ENCODE data around the gene KRT1.
"Not testable (repeated sequence)": the region's sequence is repeated elsewhere in the genome, so short reads cannot be mapped to it uniquely, and the experiment has no call there.

The KRT1 gene

GRCh38 chr12:52680363-52680762, at the start of gene KRT1:
Gene KRT1 (minus strand): TSS chr12:52680407. CDS start chr12:52680348, 59 bp downstream.
- DNase-seq: no peak

GRCh38 chr12:52729147-52729546, 48.9 kb upstream of the KRT1 start:
- no peak for DNase-seq

- no peak for DNase-seq
Observed at GRCh38 chr12:52728374-52728773, 48.2 kb upstream of the KRT1 start.

GRCh38 chr12:52727037-52727436, 46.8 kb upstream of the KRT1 start:
- no peak for DNase-seq

GRCh38 chr12:52726451-52726850, 46.2 kb upstream of the KRT1 start:
- DNase-seq: no peak

GRCh38 chr12:52724384-52724783, 44.2 kb upstream of the KRT1 start:
- DNase-seq: no peak

- no peak for DNase-seq
Observed at GRCh38 chr12:52722680-52723079, 42.5 kb upstream of the KRT1 start.

GRCh38 chr12:52721838-52722470, 41.7 kb upstream of the KRT1 start:
- DNase-seq: no peak

- DNase-seq: no peak
Observed at GRCh38 chr12:52720365-52720886, 40.2 kb upstream of the KRT1 start.

- no peak for DNase-seq
Observed at GRCh38 chr12:52716061-52716460, 35.9 kb upstream of the KRT1 start.

GRCh38 chr12:52715416-52715815, 35.2 kb upstream of the KRT1 start:
- DNase-seq: no peak

GRCh38 chr12:52714887-52715281, 34.7 kb upstream of the KRT1 start:
- no peak for DNase-seq

- DNase-seq: no peak
Observed at GRCh38 chr12:52713960-52714886, 34.0 kb upstream of the KRT1 start.

GRCh38 chr12:52712122-52712521, 31.9 kb upstream of the KRT1 start:
- DNase-seq: not testable (repeated sequence)

- no peak for DNase-seq
Observed at GRCh38 chr12:52710730-52711129, 30.5 kb upstream of the KRT1 start.

- no peak for DNase-seq
Observed at GRCh38 chr12:52708010-52708409, 27.8 kb upstream of the KRT1 start.

- no peak for DNase-seq
Observed at GRCh38 chr12:52704464-52704863, 24.3 kb upstream of the KRT1 start.

- no peak for DNase-seq
Observed at GRCh38 chr12:52703878-52704277, 23.7 kb upstream of the KRT1 start.

GRCh38 chr12:52703424-52703823, 23.2 kb upstream of the KRT1 start, which contains the start of gene KRT77:
Gene KRT77 (minus strand): TSS chr12:52703524. CDS start chr12:52703434, 90 bp downstream.
- DNase-seq: no peak

- no peak for DNase-seq
Observed at GRCh38 chr12:52702338-52702737, 22.1 kb upstream of the KRT1 start.

- no peak for DNase-seq
Observed at GRCh38 chr12:52701281-52701680, 21.1 kb upstream of the KRT1 start.

GRCh38 chr12:52699960-52700359, 19.8 kb upstream of the KRT1 start:
- DNase-seq: no peak

- no peak for DNase-seq
Observed at GRCh38 chr12:52699373-52699772, 19.2 kb upstream of the KRT1 start.
